ENCODE results near the gene ERBB4. TPM values are rescaled to one million over a fixed set of nuclear protein-coding genes. Genes with fewer than 3 reads are reported as not detected.

Gene ERBB4
- total RNA-seq, 1 experiment from 2014 or later: 0.04 TPM

DNA sequence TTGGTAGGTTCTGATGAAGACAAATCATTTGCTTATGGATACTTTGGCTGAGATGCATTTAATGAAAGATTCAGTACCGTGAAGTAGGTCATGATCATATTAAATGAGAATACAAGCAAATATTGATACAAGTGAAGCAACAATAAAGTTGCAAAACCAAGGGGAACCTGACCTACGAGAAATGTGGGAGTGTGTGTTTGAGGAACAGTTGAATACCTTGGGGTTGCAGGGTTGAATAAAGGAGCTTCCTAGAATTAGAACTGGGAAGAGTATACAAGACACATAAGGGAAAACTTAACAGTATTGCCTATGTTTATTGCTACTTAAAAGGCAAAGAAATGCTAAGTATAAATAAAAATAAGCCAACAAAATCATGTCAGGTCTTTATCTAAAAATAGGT is 702.9 kb downstream of the ERBB4 start:
- H3K79me2 ChIP-seq (ENCODE audit: insufficient read depth, low read length): no peaks in the 10 kb centered on the region
- no CpG with 5 or more reads among the region's 2 CpGs for WGBS (ENCODE audit: extremely low coverage, insufficient read length, low lambda C conversion rate)

More for the DNA sequence above, 702.9 kb downstream of the ERBB4 start:
- Histone ChIP-seq H3K23ac (ENCODE audit: insufficient read length, low read depth, low read length) (no peak overlapping the region), H4K5ac (ENCODE audit: insufficient read length, low read depth, low read length) (no peak overlapping the region), H3K9ac (ENCODE audit: extremely low read depth, insufficient read length, low read length) (no peak overlapping the region), H3K27me3 (ENCODE audit: insufficient read depth, low read length) (no peaks in the 10 kb centered on the region), H3K9me3 (ENCODE audit: control insufficient read depth, low read depth, low read length) (no peaks in the 10 kb centered on the region), H2AFZ (ENCODE audit: low read length) (no peak overlapping the region), H4K20me1 (ENCODE audit: control insufficient read depth, insufficient read depth, insufficient read length) (no peaks in the 10 kb centered on the region), H2BK12ac (ENCODE audit: insufficient read length, low read depth, low read length) (no peak overlapping the region), H2BK15ac (ENCODE audit: low read depth, low read length) (no peak overlapping the region), H3K18ac (ENCODE audit: insufficient read length, low read depth, low read length) (no peak overlapping the region), H2BK5ac (ENCODE audit: insufficient read length, low read length) (no peak overlapping the region), H4K8ac (replicated peaks; ENCODE audit: insufficient read length, low read depth, low read length) (no peak overlapping the region), H3K23me2 (ENCODE audit: insufficient read length, low read depth, low read length, poor library complexity, severe bottlenecking) (no peaks in the 10 kb centered on the region), H3K79me1 (ENCODE audit: insufficient read depth, low read depth, low read length, poor library complexity, severe bottlenecking) (no peaks in the 10 kb centered on the region), H3K56ac (ENCODE audit: insufficient read length, low read depth, low read length) (no peak overlapping the region), H3K4ac (ENCODE audit: low read depth, low read length) (no peak overlapping the region), H3K27ac (ENCODE audit: insufficient read length, low read depth, low read length) (no peak overlapping the region), H3K4me1 (ENCODE audit: insufficient read depth, low read length) (peaks cover 5% of the 10 kb centered on the region; the same call in 1 of the 2 replicates), H2AK5ac (ENCODE audit: insufficient read length, low read length) (no peak overlapping the region), H3K4me2 (ENCODE audit: insufficient read depth, insufficient read length, low read length) (no peak overlapping the region), H4K91ac (ENCODE audit: insufficient read length, low read depth, low read length) (no peak overlapping the region), H2BK120ac (ENCODE audit: low read depth, low read length, poor library complexity, severe bottlenecking) (no peak overlapping the region), H3T11ph (ENCODE audit: low read length) (no peak overlapping the region), H3K14ac (ENCODE audit: insufficient read depth, low read length) (no peak overlapping the region), H2BK20ac (ENCODE audit: low read depth, low read length, poor library complexity, severe bottlenecking) (no peak overlapping the region)
- no peak for DNase-seq
- Mint-ChIP-seq H3K27ac (no peak overlapping the region), H3K36me3 (ENCODE audit: insufficient read depth in 1 of 3, low read depth in 3 of 3) (no peaks in the 10 kb centered on the region), H3K4me1 (peaks cover 5% of the 10 kb centered on the region in 2 experiments), H3K4me3 (no peak overlapping the region), H3K27me3 (ENCODE audit: low read depth) (no peaks in the 10 kb centered on the region), H3K9me3 (no peaks in the 10 kb centered on the region)
- TF ChIP-seq, protein P1, sequence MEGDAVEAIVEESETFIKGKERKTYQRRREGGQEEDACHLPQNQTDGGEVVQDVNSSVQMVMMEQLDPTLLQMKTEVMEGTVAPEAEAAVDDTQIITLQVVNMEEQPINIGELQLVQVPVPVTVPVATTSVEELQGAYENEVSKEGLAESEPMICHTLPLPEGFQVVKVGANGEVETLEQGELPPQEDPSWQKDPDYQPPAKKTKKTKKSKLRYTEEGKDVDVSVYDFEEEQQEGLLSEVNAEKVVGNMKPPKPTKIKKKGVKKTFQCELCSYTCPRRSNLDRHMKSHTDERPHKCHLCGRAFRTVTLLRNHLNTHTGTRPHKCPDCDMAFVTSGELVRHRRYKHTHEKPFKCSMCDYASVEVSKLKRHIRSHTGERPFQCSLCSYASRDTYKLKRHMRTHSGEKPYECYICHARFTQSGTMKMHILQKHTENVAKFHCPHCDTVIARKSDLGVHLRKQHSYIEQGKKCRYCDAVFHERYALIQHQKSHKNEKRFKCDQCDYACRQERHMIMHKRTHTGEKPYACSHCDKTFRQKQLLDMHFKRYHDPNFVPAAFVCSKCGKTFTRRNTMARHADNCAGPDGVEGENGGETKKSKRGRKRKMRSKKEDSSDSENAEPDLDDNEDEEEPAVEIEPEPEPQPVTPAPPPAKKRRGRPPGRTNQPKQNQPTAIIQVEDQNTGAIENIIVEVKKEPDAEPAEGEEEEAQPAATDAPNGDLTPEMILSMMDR (conservative IDR thresholded peaks at IDR 0.05): no peak

All from H9 (cell line).